SK-N-SH (cell line): ENCODE measurements around the gene UST. TPM values are rescaled to one million over a fixed set of nuclear protein-coding genes. Genes with fewer than 3 reads are reported as not detected.

Experiments
- CTCF ChIA-PET: fragments of 300-600, 350-600 bp; formaldehyde crosslinking; extraction: SDS; loops from one replicate; lab custom pipeline; 2021; lab: Yijun Ruan, JAX
- POLR2A ChIA-PET: fragments of 350-600 bp; sonication (Branson Sonifier 250); formaldehyde crosslinking; extraction: SDS; loops from one replicate; lab custom pipeline; 2020; ENCODE audit warnings: antibody characterized with exemption, inconsistent platforms; lab: Yijun Ruan, JAX
- DNase-seq: peaks from one replicate; pipeline ENCODE4 v3.0.0; 2012
- H2AFZ ChIP-seq: fragments of 200-600 bp; sonication (generic); 2 replicates; pipeline ENCODE4 v1.8.1; 2016; ENCODE audit warnings: antibody characterized with exemption, mild to moderate bottlenecking, low read depth
- H3F3A ChIP-seq: fragments of 200-600 bp; sonication (generic); replicated peaks from 2 replicates; pipeline ENCODE3; 2016; ENCODE audit warnings: antibody characterized with exemption, mild to moderate bottlenecking; ENCODE audit not compliant: insufficient read depth
- H3K27ac ChIP-seq, 2 experiments: fragments of 200-500 bp in 1 of 2; fragments of 200-600 bp in 1 of 2; sonication (Bioruptor generic) in 1 of 2; sonication (generic), shearing (Covaris generic) in 1 of 2; 2 replicates each; pipeline versions ENCODE4 v1.5.1 to v1.6.1; 2014 to 2016; ENCODE audit warnings: low read depth in 2 of 2, inconsistent platforms in 1 of 2, low read length in 1 of 2, mild to moderate bottlenecking in 1 of 2, mixed read lengths in 1 of 2
- H3K27me3 ChIP-seq: fragments of 200-600 bp; sonication (generic), shearing (Covaris generic); 2 replicates; pipeline ENCODE4 v1.6.1; 2016; ENCODE audit warnings: mixed run types; ENCODE audit not compliant: insufficient read depth
- H3K36me3 ChIP-seq, 2 experiments: fragments of 200-500 bp in 1 of 2; fragments of 200-600 bp in 1 of 2; sonication (Bioruptor generic) in 1 of 2; sonication (generic) in 1 of 2; replicated peaks in 1 of 2; 2 replicates each; pipeline versions ENCODE3 to v1.5.1; 2014 to 2016; ENCODE audit warnings: low read length in 1 of 2, mild to moderate bottlenecking in 1 of 2; ENCODE audit not compliant: insufficient read depth in 2 of 2, control insufficient read depth in 1 of 2
- H3K4me1 ChIP-seq, 2 experiments: fragments of 200-500 bp in 1 of 2; fragments of 200-600 bp in 1 of 2; sonication (Bioruptor generic) in 1 of 2; sonication (generic), shearing (Covaris generic) in 1 of 2; 2 replicates each; pipeline versions ENCODE4 v1.5.1 to v1.6.1; 2014 to 2016; ENCODE audit warnings: low read depth in 1 of 2, low read length in 1 of 2, mixed run types in 1 of 2; ENCODE audit not compliant: insufficient read depth in 2 of 2, control insufficient read depth in 1 of 2
- H3K4me2 ChIP-seq: fragments of 200-600 bp; sonication (generic), shearing (Covaris generic); 2 replicates; pipeline ENCODE4 v1.6.1; 2017; ENCODE audit warnings: mixed run types
- H3K4me3 ChIP-seq, 2 experiments: fragments of 200-500 bp in 1 of 2; fragments of 200-600 bp in 1 of 2; sonication (Bioruptor generic) in 1 of 2; sonication (generic), shearing (Covaris generic) in 1 of 2; 2 replicates each; pipeline versions ENCODE4 v1.5.1 to v1.8.1; 2014 to 2016; ENCODE audit warnings: low read depth in 2 of 2, inconsistent platforms in 1 of 2, low read length in 1 of 2, mild to moderate bottlenecking in 1 of 2, mixed read lengths in 1 of 2, moderate library complexity in 1 of 2
- H3K79me2 ChIP-seq: fragments of 200-600 bp; sonication (generic); 2 replicates; pipeline ENCODE4 v1.8.1; 2017; ENCODE audit warnings: mild to moderate bottlenecking; ENCODE audit not compliant: insufficient read depth
- H3K9ac ChIP-seq: fragments of 200-600 bp; sonication (generic); 2 replicates; pipeline ENCODE4 v1.6.1; 2017; ENCODE audit warnings: mixed run types
- H3K9me2 ChIP-seq: fragments of 200-600 bp; sonication (generic); 2 replicates; pipeline ENCODE4 v1.6.1; 2017; ENCODE audit warnings: mixed run types
- H3K9me3 ChIP-seq: fragments of 200-600 bp; sonication (generic); 2 replicates; pipeline ENCODE4 v1.6.1; 2017; ENCODE audit warnings: mixed run types, mild to moderate bottlenecking, moderate library complexity
- H4K20me1 ChIP-seq: fragments of 200-600 bp; sonication (generic); 2 replicates; pipeline ENCODE4 v1.6.1; 2017; ENCODE audit warnings: mild to moderate bottlenecking, mixed run types; ENCODE audit not compliant: insufficient read depth
- FOXM1 ChIP-seq: IDR thresholded peaks from 2 replicates; pipeline ENCODE4 v1.4.0; 2012; ENCODE audit warnings: low read depth, mild to moderate bottlenecking
- IRF3 ChIP-seq: fragments of 150-350 bp; IDR thresholded peaks from 2 replicates; pipeline ENCODE4 v1.6.1; 2016; ENCODE audit warnings: mild to moderate bottlenecking, low read depth, low read length
- MXI1 ChIP-seq: IDR thresholded peaks from 2 replicates; pipeline ENCODE4 v1.6.1; 2012; ENCODE audit warnings: mild to moderate bottlenecking, low read depth, low read length, improper control_type of control experiment
- POLR2AphosphoS5 ChIP-seq: IDR thresholded peaks from 2 replicates; pipeline ENCODE4 v1.6.1; 2012; ENCODE audit warnings: low read depth, low read length
- REST ChIP-seq: IDR thresholded peaks from 2 replicates; pipeline ENCODE4 v1.6.1; 2012; ENCODE audit warnings: mild to moderate bottlenecking, low read depth, low read length, moderate library complexity
- RFX5 ChIP-seq: IDR thresholded peaks from 2 replicates; pipeline ENCODE4 v1.6.1; 2012; ENCODE audit warnings: mild to moderate bottlenecking, improper control_type of control experiment, low read length
- TEAD4 ChIP-seq: IDR thresholded peaks from 2 replicates; pipeline ENCODE4 v1.4.0; 2012; ENCODE audit warnings: mild to moderate bottlenecking, borderline replicate concordance; ENCODE audit not compliant: insufficient read depth
- USF1 ChIP-seq: IDR thresholded peaks from 2 replicates; pipeline ENCODE4 v1.4.0; 2012; ENCODE audit warnings: low read depth, borderline replicate concordance
- YY1 ChIP-seq: IDR thresholded peaks from 2 replicates; pipeline ENCODE4 v1.4.0; 2012; ENCODE audit warnings: low read depth, mild to moderate bottlenecking
- ZBTB33 ChIP-seq: IDR thresholded peaks from 2 replicates; pipeline ENCODE4 v1.4.0; 2012; ENCODE audit warnings: low read depth, borderline replicate concordance
- WGBS: methylation state at CpG from one replicate; pipeline ENCODE4 v1.1.6; 2017; ENCODE audit warnings: low lambda C conversion rate; 5-methylcytosine and 5-hydroxymethylcytosine counted together
- polyA plus RNA-seq, 3 experiments: library from polyadenylated mRNA; depleted of rRNA; stranded (reverse); fragments of >200 nt; gene quantifications; 2 replicates each; pipeline ENCODE4 v1.2.3, GENCODE V29; 2012
- TF ChIP-seq, protein P1 (sequence below): IDR thresholded peaks from 2 replicates; pipeline ENCODE4; 2012
- TF ChIP-seq, protein P2 (sequence below): fragments of 150-350 bp; IDR thresholded peaks from 2 replicates; pipeline ENCODE4 v1.6.1; 2017; ENCODE audit warnings: antibody characterized with exemption, low read length, low read depth, borderline replicate concordance

The UST gene
- polyA plus RNA-seq, 1 of the 3 experiments (the other 2 are of a cell fraction), result 1.7 TPM

DNA sequence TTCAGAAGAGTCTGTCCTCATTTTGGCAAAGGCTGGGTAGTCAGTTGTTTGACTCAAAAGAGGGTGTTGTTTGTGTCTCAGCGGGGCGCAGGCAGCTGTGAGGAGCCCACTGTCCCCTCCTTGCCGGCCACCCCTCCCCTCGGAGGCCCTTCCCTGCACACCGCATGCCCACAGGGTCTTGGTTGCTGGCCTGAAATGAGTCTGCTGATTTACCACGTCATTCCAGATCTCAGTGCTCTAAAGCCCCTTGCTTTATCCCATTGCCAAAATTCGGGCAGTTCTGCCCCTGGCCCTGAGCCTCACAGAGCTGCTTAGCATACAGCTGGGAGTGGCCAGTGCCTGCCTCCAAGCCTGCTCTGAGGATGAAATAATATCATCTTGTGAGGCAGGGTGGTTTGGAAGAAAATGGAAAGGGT is 220.7 kb downstream of the UST start:
- Histone ChIP-seq H3K4me3 (no peak overlapping the region), H3K9me2 (no peaks in the 10 kb centered on the region), H3F3A (peaks cover 5% of the 10 kb centered on the region), H3K4me2 (no peak overlapping the region), H3K79me2 (no peaks in the 10 kb centered on the region), H3K27ac (no peak overlapping the region), H2AFZ (no peak overlapping the region), H3K9me3 (no peaks in the 10 kb centered on the region), H3K27me3 (no peaks in the 10 kb centered on the region; the same call in 1 of the 2 replicates), H4K20me1 (no peaks in the 10 kb centered on the region), H3K4me1 (peaks cover 0 to 5% of the 10 kb centered on the region in 2 experiments; a peak in 1 of 4 replicates), H3K36me3 (no peaks in the 10 kb centered on the region), H3K9ac (no peak overlapping the region)
- TF ChIP-seq, protein P1, sequence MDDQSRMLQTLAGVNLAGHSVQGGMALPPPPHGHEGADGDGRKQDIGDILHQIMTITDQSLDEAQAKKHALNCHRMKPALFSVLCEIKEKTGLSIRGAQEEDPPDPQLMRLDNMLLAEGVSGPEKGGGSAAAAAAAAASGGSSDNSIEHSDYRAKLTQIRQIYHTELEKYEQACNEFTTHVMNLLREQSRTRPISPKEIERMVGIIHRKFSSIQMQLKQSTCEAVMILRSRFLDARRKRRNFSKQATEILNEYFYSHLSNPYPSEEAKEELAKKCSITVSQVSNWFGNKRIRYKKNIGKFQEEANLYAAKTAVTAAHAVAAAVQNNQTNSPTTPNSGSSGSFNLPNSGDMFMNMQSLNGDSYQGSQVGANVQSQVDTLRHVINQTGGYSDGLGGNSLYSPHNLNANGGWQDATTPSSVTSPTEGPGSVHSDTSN, result no peak
- TF ChIP-seq POLR2AphosphoS5, result no peak
- TF ChIP-seq YY1, result no peak
- no peak for TF ChIP-seq MXI1
- TF ChIP-seq TEAD4, result no peak
- TF ChIP-seq, protein P2, sequence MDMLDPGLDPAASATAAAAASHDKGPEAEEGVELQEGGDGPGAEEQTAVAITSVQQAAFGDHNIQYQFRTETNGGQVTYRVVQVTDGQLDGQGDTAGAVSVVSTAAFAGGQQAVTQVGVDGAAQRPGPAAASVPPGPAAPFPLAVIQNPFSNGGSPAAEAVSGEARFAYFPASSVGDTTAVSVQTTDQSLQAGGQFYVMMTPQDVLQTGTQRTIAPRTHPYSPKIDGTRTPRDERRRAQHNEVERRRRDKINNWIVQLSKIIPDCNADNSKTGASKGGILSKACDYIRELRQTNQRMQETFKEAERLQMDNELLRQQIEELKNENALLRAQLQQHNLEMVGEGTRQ, result no peak
- TF ChIP-seq REST, result no peak
- no peak for TF ChIP-seq USF1
- no peak for TF ChIP-seq FOXM1
- no peak for TF ChIP-seq IRF3
- TF ChIP-seq ZBTB33, result no peak
- no peak for TF ChIP-seq RFX5
- ChIA-PET POLR2A (no interaction called here), CTCF (interaction anchor here (1.5 kb wide), 1 partner anchor 19 kb away, joined by 4 read pairs; no protein-coding TSS in a partner anchor)
- WGBS, result 57% methylated on average over 5 of the region's 7 CpGs
- no peak for DNase-seq
